B cell (primary cell): ENCODE measurements around the gene EXD3. TPM values are rescaled to one million over a fixed set of nuclear protein-coding genes. Genes with fewer than 3 reads are reported as not detected.
A peak's percentile ranks its signal among the peaks of the same experiment; 100 is the strongest.

Experiments
- ATAC-seq: fragments of 200-7000 bp; cut with Tn5 transposase; one replicate; pipeline ENCODE4 v1.10.0; 2021; ENCODE audit warnings: low read depth, mild to moderate bottlenecking, moderate number of reproducible peaks, moderate library complexity
- CTCF ChIA-PET: fragments of 350-600 bp; sonication (Branson Sonifier 250); formaldehyde crosslinking; loops from one replicate; lab custom pipeline; 2021; ENCODE audit warnings: antibody characterized with exemption, inconsistent platforms; lab: Charles Lee
- POLR2A ChIA-PET: fragments of 350-600 bp; sonication (Branson Sonifier 250); formaldehyde crosslinking; loops from one replicate; lab custom pipeline; 2021; ENCODE audit warnings: antibody characterized with exemption; lab: Charles Lee
- DNase-seq: peaks from one replicate; pipeline ENCODE4 v3.0.0; 2013
- H2AFZ ChIP-seq: 2 replicates; pipeline ENCODE4 v1.6.1; 2012; ENCODE audit warnings: mild to moderate bottlenecking, low read depth, low read length; ENCODE audit not compliant: insufficient read depth, poor library complexity, severe bottlenecking
- H3K27ac ChIP-seq, 2 donors: 1 replicate in 1 of 2; 2 replicates in 1 of 2; pipeline ENCODE4 v1.5.1; 2012 to 2013; ENCODE audit warnings: low read length in 2 of 2, mild to moderate bottlenecking in 2 of 2, moderate library complexity in 1 of 2
- H3K27me3 ChIP-seq, 4 experiments: fragments of 200-600 bp in 1 of 4; sonication (generic) in 1 of 4; replicated peaks in 1 of 4; 1 replicate in 2 of 4; 2 replicates in 2 of 4; pipeline versions ENCODE4 v1.6.1 to v1.7.0; 2013 to 2016; ENCODE audit warnings: low read length in 3 of 4, mild to moderate bottlenecking in 2 of 4, mixed read lengths in 1 of 4, moderate library complexity in 1 of 4; ENCODE audit not compliant: insufficient read depth in 4 of 4, control insufficient read depth in 3 of 4; ENCODE audit errors: control extremely low read depth in 1 of 4
- H3K36me3 ChIP-seq, 2 experiments: replicated peaks in 1 of 2; 1 replicate in 1 of 2; 2 replicates in 1 of 2; pipeline versions ENCODE4 v1.6.1 to v1.7.1; 2013; ENCODE audit warnings: low read length in 1 of 2; ENCODE audit not compliant: insufficient read depth in 2 of 2, control insufficient read depth in 1 of 2; ENCODE audit errors: control extremely low read depth in 1 of 2, extremely low read depth in 1 of 2
- H3K4me1 ChIP-seq, 2 donors: fragments of 200-600 bp in 1 of 2; sonication (generic) in 1 of 2; 1 replicate in 1 of 2; 2 replicates in 1 of 2; pipeline versions ENCODE4 v1.5.1 to v1.6.1; 2013 to 2017; ENCODE audit warnings: low read length in 2 of 2; ENCODE audit not compliant: control insufficient read depth in 2 of 2, insufficient read depth in 2 of 2
- H3K4me2 ChIP-seq: replicated peaks from 2 replicates; pipeline ENCODE3; 2012; ENCODE audit warnings: mild to moderate bottlenecking, low read depth, low read length; ENCODE audit not compliant: poor library complexity, severe bottlenecking
- H3K4me3 ChIP-seq, 5 experiments: fragments of 200-600 bp in 1 of 5; sonication (generic) in 1 of 5; 1 replicate in 3 of 5; 2 replicates in 2 of 5; pipeline versions ENCODE4 v1.5.1 to v1.7.0; 2011 to 2016; ENCODE audit warnings: low read length in 4 of 5, mild to moderate bottlenecking in 4 of 5, low read depth in 2 of 5, control low read depth in 1 of 5, moderate library complexity in 1 of 5; ENCODE audit not compliant: insufficient read depth in 1 of 5; ENCODE audit errors: control extremely low read depth in 1 of 5, extremely low read depth in 1 of 5
- H3K79me2 ChIP-seq: fragments of 200-600 bp; sonication (generic); one replicate; pipeline ENCODE4 v1.6.0; 2016; ENCODE audit warnings: low read length; ENCODE audit not compliant: control insufficient read depth, insufficient read depth
- H3K9ac ChIP-seq: fragments of 200-600 bp; sonication (generic); 2 replicates; pipeline ENCODE4 v1.6.1; 2017; ENCODE audit warnings: mild to moderate bottlenecking, low read length, moderate library complexity
- H3K9me3 ChIP-seq, 3 donors: one replicate each; pipeline versions ENCODE4 v1.6.1 to v1.7.1; 2013; ENCODE audit warnings: low read length in 2 of 3; ENCODE audit not compliant: control insufficient read depth in 2 of 3, insufficient read depth in 1 of 3; ENCODE audit errors: control extremely low read depth in 1 of 3
- H4K20me1 ChIP-seq: 2 replicates; pipeline ENCODE4 v1.6.0; 2012; ENCODE audit warnings: mild to moderate bottlenecking, low read length; ENCODE audit not compliant: insufficient read depth, control insufficient read depth, poor library complexity, severe bottlenecking
- H3K27ac Mint-ChIP-seq: one replicate; pipeline ENCODE4 v1.8.0; 2021; ENCODE audit warnings: mixed read lengths
- H3K27me3 Mint-ChIP-seq: one replicate; pipeline ENCODE4 v1.8.0; 2021; ENCODE audit warnings: mixed read lengths
- H3K4me1 Mint-ChIP-seq: one replicate; pipeline ENCODE4 v1.8.0; 2021; ENCODE audit warnings: mixed read lengths
- H3K4me3 Mint-ChIP-seq: one replicate; pipeline ENCODE4 v1.8.0; 2021; ENCODE audit warnings: mixed read lengths
- H3K9me3 Mint-ChIP-seq: one replicate; pipeline ENCODE4 v1.8.0; 2022; ENCODE audit warnings: mixed read lengths; ENCODE audit not compliant: insufficient read depth
- CTCF ChIP-seq: fragments of 200-600 bp; IDR thresholded peaks from one replicate; pipeline ENCODE4 v1.8.0; 2022; ENCODE audit warnings: antibody characterized with exemption, mild to moderate bottlenecking
- EZH2 ChIP-seq: IDR thresholded peaks from 2 replicates; pipeline ENCODE4 v1.6.1; 2012; ENCODE audit warnings: borderline replicate concordance, low read depth, mild to moderate bottlenecking, moderate library complexity, low read length; ENCODE audit not compliant: insufficient read depth, poor library complexity, severe bottlenecking
- WGBS: methylation state at CpG from one replicate; pipeline ENCODE4 v1.1.5; 2013; ENCODE audit warnings: missing lambda C conversion rate; ENCODE audit not compliant: insufficient coverage; 5-methylcytosine and 5-hydroxymethylcytosine counted together
- intact Hi-C: fragments of 100-400 bp; cut with micrococcal nuclease; formaldehyde crosslinking; loops from one replicate; pipeline ENCODE4 v1.10.0; 2022
- polyA plus RNA-seq: library from polyadenylated mRNA; depleted of rRNA; stranded (reverse); fragments of >200 nt; gene quantifications from 2 replicates; pipeline ENCODE4 v1.2.3, GENCODE V29; 2012
- total RNA-seq, 2 donors: library from RNA; stranded (reverse); fragments of 120-200 nt in 1 of 2; gene quantifications; 1 replicate in 1 of 2; 2 replicates in 1 of 2; pipeline versions ENCODE4 v1.2.3 to v1.2.4, GENCODE V29; 2013 to 2022

The EXD3 gene
- total and polyA plus RNA-seq, 2 donors (not counting 1 experiment from before 2014, with no cell fraction given): 22.5 to 23.7 TPM

GRCh38 chr9:137309368-137310188 lies 113.4 kb downstream of the EXD3 start:
- Histone ChIP-seq H3K4me1 (peaks cover 23 to 30% of the 10 kb centered on the region in 2 donors), H3K9ac (no peak overlapping the region), H2AFZ (no peak overlapping the region), H4K20me1 (no peaks in the 10 kb centered on the region), H3K27me3 (peaks cover 0 to 27% (median 7%) of the 10 kb centered on the region in 4 experiments), H3K36me3 (no peaks in the 10 kb centered on the region), H3K9me3 (peaks cover 0 to 9% (median 0%) of the 10 kb centered on the region in 3 donors), H3K79me2 (no peaks in the 10 kb centered on the region), H3K27ac (no peak overlapping the region), H3K4me2 (no peak overlapping the region), H3K4me3 (no peak overlapping the region)
- 82% methylated on average over 15 of the region's 15 CpGs for WGBS
- peaks cover 11% of the 10 kb centered on the region for H3K4me1 Mint-ChIP-seq
- no peaks in the 10 kb centered on the region for H3K27me3 Mint-ChIP-seq
- DNase-seq: peak; percentile 4
- CTCF ChIA-PET: interaction anchor here (0.9 kb wide), 1 partner anchor 23 kb away, joined by 3 read pairs; no protein-coding TSS in a partner anchor
- intact Hi-C loops: no loop called here
- no peak overlapping the region for H3K27ac Mint-ChIP-seq
- no peaks in the 10 kb centered on the region for H3K9me3 Mint-ChIP-seq
- POLR2A ChIA-PET: no interaction called here
- no peak for TF ChIP-seq CTCF
- no peak for TF ChIP-seq EZH2
- no peak overlapping the region for H3K4me3 Mint-ChIP-seq
- ATAC-seq: no peak

- Histone ChIP-seq H4K20me1 (no peaks in the 10 kb centered on the region), H3K27ac (no peak overlapping the region), H3K9me3 (peaks cover 0 to 9% (median 0%) of the 10 kb centered on the region in 3 donors), H2AFZ (no peak overlapping the region), H3K4me2 (no peak overlapping the region), H3K79me2 (no peaks in the 10 kb centered on the region), H3K9ac (no peak overlapping the region), H3K4me1 (peaks cover 23 to 32% of the 10 kb centered on the region in 2 donors), H3K4me3 (no peak overlapping the region), H3K27me3 (peaks cover 0 to 30% (median 9%) of the 10 kb centered on the region in 4 experiments), H3K36me3 (no peaks in the 10 kb centered on the region)
- Mint-ChIP-seq H3K27me3 (no peaks in the 10 kb centered on the region), H3K9me3 (no peaks in the 10 kb centered on the region), H3K4me3 (no peak overlapping the region), H3K4me1 (peaks cover 13% of the 10 kb centered on the region), H3K27ac (no peak overlapping the region)
- POLR2A ChIA-PET: no interaction called here
- WGBS: 80% methylated on average over 17 of the region's 20 CpGs
- intact Hi-C loops: no loop called here
- CTCF ChIA-PET: no interaction called here
- ATAC-seq (no peak), DNase-seq (no peak)
- TF ChIP-seq CTCF: no peak
- no peak for TF ChIP-seq EZH2
Measured at GRCh38 chr9:137308057-137308619, 114.8 kb downstream of the EXD3 start.
